A549 (cell line): Measurements from ENCODE around the gene AAK1.

Source experiments
- EP300 ChIP-seq, 2 experiments: fragments of >200 bp; sonication (Bioruptor Twin); formaldehyde crosslinking; IDR thresholded peaks; 2 replicates in 1 of 2; 3 replicates in 1 of 2; pipeline ENCODE4 v1.6.1; 2016 to 2017
- JUN ChIP-seq, 2 experiments: fragments of >200 bp; sonication (Bioruptor Twin); formaldehyde crosslinking; IDR thresholded peaks; 2 replicates in 1 of 2; 3 replicates in 1 of 2; pipeline ENCODE4 v1.6.1; 2016 to 2017
- KDM1A ChIP-seq: fragments of 200-600 bp; sonication (generic); IDR thresholded peaks from 2 replicates; pipeline ENCODE4 v1.6.1; 2016; ENCODE audit warnings: low read depth, mild to moderate bottlenecking
- MAFK ChIP-seq: fragments of 450-650 bp; IDR thresholded peaks from 2 replicates; pipeline ENCODE4 v1.6.1; 2014; ENCODE audit not compliant: partially characterized antibody
- MAZ ChIP-seq: fragments of 150-350 bp; IDR thresholded peaks from 2 replicates; pipeline ENCODE4 v1.6.1; 2014; ENCODE audit warnings: antibody characterized with exemption, low read depth, low read length, borderline replicate concordance
- POLR2A ChIP-seq: IDR thresholded peaks from 2 replicates; pipeline ENCODE4 v1.6.1; 2012; ENCODE audit warnings: mild to moderate bottlenecking, low read length
- RFX5 ChIP-seq: fragments of 450-650 bp; IDR thresholded peaks from 2 replicates; pipeline ENCODE4 v1.7.1; 2014; ENCODE audit warnings: antibody characterized with exemption, mild to moderate bottlenecking, moderate library complexity
- TF ChIP-seq, protein P1 (sequence below): fragments of >200 bp; sonication (Bioruptor Twin); formaldehyde crosslinking; IDR thresholded peaks from 3 replicates; pipeline ENCODE4 v1.5.1; 2016

- TF ChIP-seq, protein P1, sequence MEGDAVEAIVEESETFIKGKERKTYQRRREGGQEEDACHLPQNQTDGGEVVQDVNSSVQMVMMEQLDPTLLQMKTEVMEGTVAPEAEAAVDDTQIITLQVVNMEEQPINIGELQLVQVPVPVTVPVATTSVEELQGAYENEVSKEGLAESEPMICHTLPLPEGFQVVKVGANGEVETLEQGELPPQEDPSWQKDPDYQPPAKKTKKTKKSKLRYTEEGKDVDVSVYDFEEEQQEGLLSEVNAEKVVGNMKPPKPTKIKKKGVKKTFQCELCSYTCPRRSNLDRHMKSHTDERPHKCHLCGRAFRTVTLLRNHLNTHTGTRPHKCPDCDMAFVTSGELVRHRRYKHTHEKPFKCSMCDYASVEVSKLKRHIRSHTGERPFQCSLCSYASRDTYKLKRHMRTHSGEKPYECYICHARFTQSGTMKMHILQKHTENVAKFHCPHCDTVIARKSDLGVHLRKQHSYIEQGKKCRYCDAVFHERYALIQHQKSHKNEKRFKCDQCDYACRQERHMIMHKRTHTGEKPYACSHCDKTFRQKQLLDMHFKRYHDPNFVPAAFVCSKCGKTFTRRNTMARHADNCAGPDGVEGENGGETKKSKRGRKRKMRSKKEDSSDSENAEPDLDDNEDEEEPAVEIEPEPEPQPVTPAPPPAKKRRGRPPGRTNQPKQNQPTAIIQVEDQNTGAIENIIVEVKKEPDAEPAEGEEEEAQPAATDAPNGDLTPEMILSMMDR: no peak
- TF ChIP-seq JUN (IDR thresholded peaks at IDR 0.05) (no peak), POLR2A (no peak), MAZ (no peak), KDM1A (no peak), MAFK (no peak), EP300 (IDR thresholded peaks at IDR 0.05) (no peak), RFX5 (no peak)
These were observed 128.7 kb downstream of the AAK1 start for GRCh38 chr2:69514819-69515218.
